K562 (cell line): ENCODE data around the gene FRMPD3. TPM values are rescaled to one million over a fixed set of nuclear protein-coding genes. Genes with fewer than 3 reads are reported as not detected.

Source experiments
- ATAC-seq: fragments of 200-7000 bp; cut with Tn5 transposase; 3 replicates; pipeline ENCODE4 v1.9.1; 2020; ENCODE audit warnings: moderate library complexity
- BruUV-seq: library from RNA; stranded (reverse); fragments of 400-500 nt; replicated peaks from 2 replicates; lab custom pipeline; 2021; lab: Mats Ljungman, UMichigan
- CTCF ChIA-PET: fragments of 300-600 bp; formaldehyde crosslinking; extraction: SDS; loops from one replicate; lab custom pipeline; 2021; ENCODE audit warnings: low intra/inter-chr PET ratio; lab: Yijun Ruan, JAX
- POLR2A ChIA-PET: fragments of 300-600, 350-650 bp; sonication (Branson Sonifier 250); formaldehyde crosslinking; extraction: SDS; loops from one replicate; lab custom pipeline; 2021; ENCODE audit warnings: antibody characterized with exemption, inconsistent platforms; lab: Yijun Ruan, JAX
- DNase-seq, 4 experiments: peaks; one replicate each; pipeline versions ENCODE4 v3.0.0 to v3.0.0-alpha.2; 2011 to 2018; ENCODE audit warnings: low spot score in 3 of 4, mixed read lengths in 3 of 4; ENCODE audit errors: extremely low read depth in 1 of 4
- FAIRE-seq: peaks from 2 replicates; lab custom pipeline; 2011; peaks lifted over from hg19 to GRCh38; lab: Jason Lieb, UNC
- H2AFZ ChIP-seq: 2 replicates; pipeline ENCODE4 v1.6.0; 2011; ENCODE audit warnings: low read depth, low read length, control low read depth, inconsistent platforms
- H3K27ac ChIP-seq: fragments of 200-600 bp; 3 replicates; pipeline ENCODE4 v1.8.0; 2011; ENCODE audit warnings: low read depth, mild to moderate bottlenecking, control low read depth, inconsistent platforms, low read length, moderate library complexity, mixed read lengths; ENCODE audit errors: extremely low read depth
- H3K27me3 ChIP-seq, 2 experiments: fragments of 300-600 bp in 1 of 2; 2 replicates in 1 of 2; 3 replicates in 1 of 2; pipeline versions ENCODE4 v1.6.0 to v1.8.0; 2011; ENCODE audit warnings: inconsistent platforms in 2 of 2, low read length in 2 of 2, mild to moderate bottlenecking in 1 of 2, mixed read lengths in 1 of 2, moderate library complexity in 1 of 2; ENCODE audit not compliant: control insufficient read depth in 2 of 2, insufficient read depth in 2 of 2
- H3K36me3 ChIP-seq: fragments of 300-600 bp; 3 replicates; pipeline ENCODE4 v1.8.0; 2011; ENCODE audit warnings: mild to moderate bottlenecking, low read length, inconsistent platforms; ENCODE audit not compliant: control insufficient read depth, insufficient read depth
- H3K4me1 ChIP-seq, 2 experiments: fragments of 200-600 bp in 1 of 2; replicated peaks in 1 of 2; 2 replicates in 1 of 2; 3 replicates in 1 of 2; pipeline versions ENCODE4 v1.5.1 to v1.8.0; 2011; ENCODE audit warnings: inconsistent platforms in 2 of 2, low read length in 2 of 2, mild to moderate bottlenecking in 1 of 2, mixed read lengths in 1 of 2, moderate library complexity in 1 of 2; ENCODE audit not compliant: control insufficient read depth in 2 of 2, insufficient read depth in 2 of 2
- H3K4me2 ChIP-seq: 2 replicates; pipeline ENCODE4 v1.6.1; 2011; ENCODE audit warnings: low read length, control low read depth, inconsistent platforms, mixed read lengths; ENCODE audit not compliant: insufficient read depth
- H3K4me3 ChIP-seq: fragments of 200-600 bp; sonication (generic), shearing (Covaris generic); 2 replicates; pipeline ENCODE4 v1.5.1; 2016; ENCODE audit warnings: control low read depth, inconsistent platforms
- H3K79me2 ChIP-seq: fragments of 200-600 bp; 3 replicates; pipeline ENCODE4 v1.8.0; 2011; ENCODE audit warnings: low read length, inconsistent platforms; ENCODE audit not compliant: control insufficient read depth, insufficient read depth
- H3K9ac ChIP-seq, 2 experiments: 2 replicates each; pipeline versions ENCODE4 v1.6.0 to v1.6.1; 2011; ENCODE audit warnings: low read depth in 2 of 2, low read length in 2 of 2, control low read depth in 1 of 2, inconsistent platforms in 1 of 2, mild to moderate bottlenecking in 1 of 2, mixed read lengths in 1 of 2; ENCODE audit not compliant: insufficient read depth in 1 of 2
- H3K9me1 ChIP-seq: one replicate; pipeline ENCODE4 v1.6.0; 2011; ENCODE audit warnings: inconsistent platforms, mild to moderate bottlenecking, low read length, moderate library complexity; ENCODE audit not compliant: control insufficient read depth, insufficient read depth
- H3K9me3 ChIP-seq: replicated peaks from 2 replicates; pipeline ENCODE4 v1.5.1; 2011; ENCODE audit warnings: low read depth, low read length, inconsistent platforms; ENCODE audit not compliant: control insufficient read depth, insufficient read depth
- H4K20me1 ChIP-seq: replicated peaks from 2 replicates; pipeline ENCODE4 v1.6.1; 2011; ENCODE audit warnings: low read length, inconsistent platforms, mixed read lengths; ENCODE audit not compliant: control insufficient read depth, insufficient read depth
- WGBS: fragments of 100-300 bp; shearing (Covaris generic); methylation state at CpG from one replicate; pipeline ENCODE4 v1.1.6; 2016; ENCODE audit warnings: low coverage, mixed read lengths; ENCODE audit not compliant: insufficient coverage; ENCODE audit errors: missing lambda C conversion rate; 5-methylcytosine and 5-hydroxymethylcytosine counted together
- in situ Hi-C: fragments of 300-500 bp; cut with MboI; formaldehyde crosslinking; loops from 4 replicates; pipeline ENCODE4 v1.15.0; 2018; ENCODE audit warnings: inconsistent platforms, mixed read lengths
- intact Hi-C: fragments of 100-400 bp; cut with micrococcal nuclease; formaldehyde crosslinking; loops from 2 replicates; pipeline ENCODE4 v1.14.2; 2022
- polyA plus RNA-seq, 8 experiments: library from polyadenylated mRNA; depleted of rRNA in 4 of 8; stranded (reverse) in 5 of 8; unstranded in 3 of 8; fragments of >200 nt; fragmentation: Nextera tagmentation in 2 of 8; fragmentation: Illumina TruSeq in 1 of 8; extraction: Ambion mirVana in 2 of 8; extraction: Trizol in 1 of 8; gene quantifications; 2 replicates each; pipeline versions ENCODE4 v1.2.1 to v1.2.3, GENCODE V29; 2011 to 2014; ENCODE audit warnings: inconsistent platforms in 1 of 8, missing spikeins in 1 of 8
- total RNA-seq, 7 experiments: library from RNA; depleted of rRNA in 6 of 7; stranded (reverse); fragments of >200 nt in 6 of 7; fragmentation: Illumina TruSeq in 2 of 7; extraction: Trizol in 2 of 7; gene quantifications; 2 replicates each; pipeline versions ENCODE4 v1.2.1 to v1.2.3, GENCODE V29; 2011 to 2021; ENCODE audit warnings: low replicate concordance in 1 of 7
- TF ChIP-seq, protein P1 (sequence below): fragments of 450-650 bp; IDR thresholded peaks from 2 replicates; pipeline ENCODE4 v1.6.1; 2017; ENCODE audit warnings: antibody characterized with exemption, mild to moderate bottlenecking

Gene FRMPD3
- total and polyA plus RNA-seq, 9 of the 15 experiments (the other 6 are each of a cell fraction or from before 2014, with no cell fraction given) = not detected

GRCh38 chrX:107485013-107485412, 35.6 kb downstream of the FRMPD3 start:
- FAIRE-seq (no peak), ATAC-seq (no peak), DNase-seq (no peak)
- Histone ChIP-seq H3K4me2 (no peak overlapping the region), H3K9me3 (no peaks in the 10 kb centered on the region), H3K9ac (no peak overlapping the region), H3K27ac (no peak overlapping the region), H3K79me2 (no peaks in the 10 kb centered on the region), H3K4me1 (no peaks in the 10 kb centered on the region; a peak in 1 of 5 replicates), H4K20me1 (no peaks in the 10 kb centered on the region), H3K4me3 (no peak overlapping the region), H3K9me1 (no peaks in the 10 kb centered on the region), H3K36me3 (no peaks in the 10 kb centered on the region), H2AFZ (no peak overlapping the region), H3K27me3 (peaks cover 0 to 8% of the 10 kb centered on the region in 2 experiments; a peak in 2 of 5 replicates)
- TF ChIP-seq, protein P1, sequence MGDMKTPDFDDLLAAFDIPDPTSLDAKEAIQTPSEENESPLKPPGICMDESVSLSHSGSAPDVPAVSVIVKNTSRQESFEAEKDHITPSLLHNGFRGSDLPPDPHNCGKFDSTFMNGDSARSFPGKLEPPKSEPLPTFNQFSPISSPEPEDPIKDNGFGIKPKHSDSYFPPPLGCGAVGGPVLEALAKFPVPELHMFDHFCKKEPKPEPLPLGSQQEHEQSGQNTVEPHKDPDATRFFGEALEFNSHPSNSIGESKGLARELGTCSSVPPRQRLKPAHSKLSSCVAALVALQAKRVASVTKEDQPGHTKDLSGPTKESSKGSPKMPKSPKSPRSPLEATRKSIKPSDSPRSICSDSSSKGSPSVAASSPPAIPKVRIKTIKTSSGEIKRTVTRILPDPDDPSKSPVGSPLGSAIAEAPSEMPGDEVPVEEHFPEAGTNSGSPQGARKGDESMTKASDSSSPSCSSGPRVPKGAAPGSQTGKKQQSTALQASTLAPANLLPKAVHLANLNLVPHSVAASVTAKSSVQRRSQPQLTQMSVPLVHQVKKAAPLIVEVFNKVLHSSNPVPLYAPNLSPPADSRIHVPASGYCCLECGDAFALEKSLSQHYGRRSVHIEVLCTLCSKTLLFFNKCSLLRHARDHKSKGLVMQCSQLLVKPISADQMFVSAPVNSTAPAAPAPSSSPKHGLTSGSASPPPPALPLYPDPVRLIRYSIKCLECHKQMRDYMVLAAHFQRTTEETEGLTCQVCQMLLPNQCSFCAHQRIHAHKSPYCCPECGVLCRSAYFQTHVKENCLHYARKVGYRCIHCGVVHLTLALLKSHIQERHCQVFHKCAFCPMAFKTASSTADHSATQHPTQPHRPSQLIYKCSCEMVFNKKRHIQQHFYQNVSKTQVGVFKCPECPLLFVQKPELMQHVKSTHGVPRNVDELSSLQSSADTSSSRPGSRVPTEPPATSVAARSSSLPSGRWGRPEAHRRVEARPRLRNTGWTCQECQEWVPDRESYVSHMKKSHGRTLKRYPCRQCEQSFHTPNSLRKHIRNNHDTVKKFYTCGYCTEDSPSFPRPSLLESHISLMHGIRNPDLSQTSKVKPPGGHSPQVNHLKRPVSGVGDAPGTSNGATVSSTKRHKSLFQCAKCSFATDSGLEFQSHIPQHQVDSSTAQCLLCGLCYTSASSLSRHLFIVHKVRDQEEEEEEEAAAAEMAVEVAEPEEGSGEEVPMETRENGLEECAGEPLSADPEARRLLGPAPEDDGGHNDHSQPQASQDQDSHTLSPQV = no peak
- 3% methylated on average over 5 of the region's 6 CpGs for WGBS
- in situ Hi-C loops = no loop called here
- ChIA-PET CTCF (no interaction called here), POLR2A (interaction anchor here (1.3 kb wide), 1 partner anchor 11 kb away, joined by 3 read pairs; no protein-coding TSS in a partner anchor)
- no TSS peak for BruUV-seq
- intact Hi-C loops = no loop called here
